ENCODE data around the gene DRC7.
"Not testable (repeated sequence)": the region's sequence is repeated elsewhere in the genome, so short reads cannot be mapped to it uniquely, and the experiment has no call there.

DRC7 gene

DNA sequence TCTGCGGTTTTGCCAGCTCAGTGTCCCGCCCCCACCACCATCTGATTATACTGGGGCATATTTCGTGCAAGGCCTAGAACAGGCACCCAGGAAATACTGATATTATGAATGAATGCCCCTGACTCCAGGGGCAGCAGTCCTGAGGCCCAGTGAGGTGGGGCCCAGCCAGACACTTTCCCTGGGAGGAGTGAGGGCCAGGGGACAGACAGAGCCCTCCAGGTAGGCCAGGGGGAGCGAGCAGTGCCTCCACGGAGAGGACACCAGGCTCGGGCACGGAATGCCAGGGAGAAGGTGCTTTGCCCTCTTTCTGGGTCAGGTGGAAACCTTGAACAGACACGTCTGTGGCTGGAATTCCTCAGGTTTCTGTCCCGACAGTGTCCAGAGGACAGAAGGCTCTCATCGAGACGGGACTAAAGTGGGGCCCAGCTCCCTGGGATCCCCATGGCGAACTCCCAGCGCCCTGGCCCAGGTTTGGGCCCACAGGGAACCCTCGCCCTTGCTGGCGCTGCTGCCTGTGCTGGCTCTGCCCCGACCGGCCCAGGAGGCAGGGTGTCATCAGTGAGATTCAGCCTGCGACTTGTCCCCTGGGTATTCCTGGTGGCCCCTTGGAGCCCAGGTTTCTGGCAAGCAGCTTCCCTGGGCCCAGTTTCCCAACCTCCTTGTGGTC is 45.3 kb downstream of the DRC7 start:
- DNase-seq = no peak

DNA sequence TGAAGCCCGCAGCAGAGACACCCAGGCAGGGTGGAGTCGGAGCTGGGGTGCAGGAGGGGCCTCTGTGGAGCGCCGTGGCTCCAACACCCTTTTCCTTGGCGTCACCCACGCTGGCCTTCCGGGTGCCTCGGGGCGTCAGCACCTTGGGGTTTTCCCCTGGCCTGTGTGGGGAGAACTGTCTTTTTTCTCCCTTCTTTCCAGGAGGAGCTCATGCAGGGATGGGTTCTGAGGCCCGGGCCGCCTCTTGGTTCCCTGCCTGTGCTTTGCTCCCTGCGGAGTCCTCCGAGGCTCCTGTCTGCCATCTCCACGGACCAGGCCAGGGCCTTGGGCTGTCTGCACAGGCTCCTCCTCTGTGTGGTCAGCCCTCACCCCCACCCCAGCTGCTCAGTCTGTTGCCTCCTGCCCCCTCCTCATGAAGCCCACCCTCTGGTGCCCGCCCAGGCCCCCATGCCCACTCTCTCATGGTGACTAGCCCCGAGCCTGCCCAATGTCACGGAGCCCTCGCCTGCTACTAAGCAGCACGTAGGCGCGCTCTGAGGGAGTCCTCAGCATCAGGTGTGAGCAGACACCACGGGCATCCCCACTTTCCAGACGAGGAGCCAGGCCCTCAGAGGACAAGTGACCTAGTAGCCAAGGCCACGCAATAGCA is 45.9 kb downstream of the DRC7 start:
- no peak for DNase-seq

DNA sequence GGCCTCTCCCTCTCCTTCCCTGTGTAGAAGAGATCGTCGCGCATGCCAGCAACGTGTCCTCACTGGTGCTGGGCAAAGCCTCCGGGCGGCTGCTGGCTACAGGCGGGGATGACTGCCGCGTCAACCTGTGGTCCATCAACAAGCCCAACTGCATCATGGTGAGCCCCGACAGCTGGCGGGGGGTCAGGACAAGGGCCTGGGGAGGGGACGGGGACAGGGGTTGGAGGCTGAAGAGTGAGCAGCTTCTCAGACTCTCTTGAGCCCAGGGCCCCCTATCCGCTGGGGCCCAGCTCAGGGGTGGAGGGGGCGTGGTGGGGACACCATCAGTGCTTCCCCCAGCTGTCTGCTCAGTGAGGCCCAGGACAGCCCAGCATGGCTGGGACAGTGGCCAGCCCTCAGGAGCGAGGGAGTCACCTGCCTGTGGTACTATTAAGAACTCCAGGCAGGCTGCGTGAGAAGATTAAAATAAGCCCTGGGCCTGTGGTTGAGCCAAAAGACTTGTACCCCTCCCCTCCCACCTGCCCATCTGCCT is 47.1 kb downstream of the DRC7 start:
- DNase-seq = peak; percentile 61

- DNase-seq = no peak
Measured at GRCh38 chr16:57742543-57742942, 47.9 kb downstream of the DRC7 start.

GRCh38 chr16:57743458-57743857 is 48.9 kb downstream of the DRC7 start:
- no peak for DNase-seq

- DNase-seq = no peak
Measured at GRCh38 chr16:57743886-57744641, 49.5 kb downstream of the DRC7 start.

DNA sequence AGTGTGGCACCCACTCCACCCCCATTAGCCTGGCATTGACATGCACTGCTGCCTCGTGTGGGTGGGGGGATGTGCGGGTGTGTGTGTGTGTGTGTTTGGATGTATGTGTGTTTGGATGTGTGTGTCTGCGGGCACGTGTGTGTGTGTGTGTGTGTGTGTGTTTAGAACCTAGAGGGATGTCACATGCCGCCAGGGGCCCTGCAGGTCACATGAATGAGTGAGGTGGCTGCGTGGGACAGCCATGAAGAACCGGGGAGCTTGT is 50.0 kb downstream of the DRC7 start:
- no peak for DNase-seq

DNA sequence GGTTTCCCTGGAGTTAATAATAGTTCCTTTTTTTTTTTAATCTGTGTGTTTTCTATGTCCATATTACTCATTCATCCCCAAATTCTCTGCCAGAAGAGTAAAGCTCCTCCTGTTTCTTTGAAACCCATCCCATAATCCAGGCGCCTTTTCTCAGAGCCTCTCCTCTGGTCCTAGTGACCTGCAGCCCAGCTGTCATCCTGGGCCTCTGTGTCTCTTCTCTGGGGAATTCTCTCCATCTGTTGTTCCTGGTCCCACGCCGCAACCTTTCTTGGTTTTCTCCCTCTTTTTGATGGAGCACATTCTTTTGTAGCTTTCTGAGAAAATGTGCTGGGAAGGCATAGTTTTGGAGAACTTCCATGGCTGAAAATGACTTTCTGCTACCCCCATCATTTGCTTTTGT is 51.2 kb downstream of the DRC7 start:
- peak; percentile 51 for DNase-seq

DNA sequence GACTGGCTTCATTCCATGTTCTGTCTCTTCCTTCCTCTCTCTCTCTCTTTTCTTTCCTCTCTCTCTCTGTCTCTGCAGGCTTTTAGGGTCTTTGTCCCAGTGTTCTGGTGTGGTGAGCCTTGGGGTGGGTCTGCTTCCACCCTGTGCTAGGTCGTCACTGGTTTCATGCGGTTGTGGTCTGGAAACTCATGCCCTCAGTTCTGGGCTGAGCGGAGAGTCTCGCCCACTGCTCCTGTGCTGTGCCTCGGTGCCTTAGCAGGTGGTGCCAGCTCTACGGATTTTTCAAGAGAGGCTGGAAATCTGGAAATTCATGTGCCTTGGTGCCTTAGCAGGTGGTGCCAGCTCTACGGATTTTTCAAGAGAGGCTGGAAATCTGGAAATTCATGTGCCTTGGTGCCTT is 51.7 kb downstream of the DRC7 start:
- not testable (repeated sequence) for DNase-seq

GRCh38 chr16:57747091-57747490 is 52.5 kb downstream of the DRC7 start:
- no peak for DNase-seq

DNA sequence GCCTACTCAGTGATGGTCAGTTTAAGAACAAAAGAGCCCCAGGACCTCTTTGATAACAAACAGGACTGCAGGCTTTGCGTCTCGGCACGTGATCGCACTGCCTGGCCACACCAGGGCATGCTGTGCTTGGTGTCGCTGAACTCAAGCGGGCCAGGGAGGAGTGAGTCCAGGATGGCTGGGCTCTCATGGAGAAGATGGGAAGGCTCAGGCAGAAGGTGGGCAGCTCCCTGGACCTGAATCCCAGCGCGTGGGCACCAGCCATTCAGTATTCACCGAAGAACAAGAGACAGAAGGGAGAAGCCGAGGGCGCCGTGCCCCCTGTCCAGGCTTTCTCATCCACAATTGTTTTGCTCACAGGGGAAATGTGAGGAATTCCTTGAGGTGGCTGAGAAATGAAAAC is 52.9 kb downstream of the DRC7 start:
- DNase-seq = no peak

DNA sequence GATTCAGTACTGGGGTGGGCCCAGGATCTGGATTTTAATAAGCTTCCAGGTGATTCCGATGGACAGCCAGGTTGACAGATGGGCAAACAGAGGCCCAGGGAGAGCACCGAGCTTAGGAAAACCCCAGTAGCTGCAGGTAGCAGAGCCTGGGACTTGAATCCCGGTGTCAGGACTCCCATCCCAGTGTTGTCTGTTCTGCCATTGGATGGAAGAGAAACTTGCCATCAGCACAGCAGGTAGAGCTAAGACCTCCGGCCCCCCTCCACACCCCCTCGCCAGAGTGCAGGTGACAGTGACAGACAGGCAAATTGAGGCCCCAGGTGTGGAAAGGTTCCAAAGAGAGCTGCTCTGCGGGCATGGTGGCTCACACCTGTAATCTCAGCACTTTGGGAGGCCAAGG is 53.4 kb downstream of the DRC7 start:
- no peak for DNase-seq

GRCh38 chr16:57748596-57748995 is 54.0 kb downstream of the DRC7 start:
- DNase-seq = no peak

- no peak for DNase-seq
Measured at GRCh38 chr16:57749101-57749692, 54.6 kb downstream of the DRC7 start.

GRCh38 chr16:57749856-57750452 is 55.3 kb downstream of the DRC7 start:
- DNase-seq = no peak

DNA sequence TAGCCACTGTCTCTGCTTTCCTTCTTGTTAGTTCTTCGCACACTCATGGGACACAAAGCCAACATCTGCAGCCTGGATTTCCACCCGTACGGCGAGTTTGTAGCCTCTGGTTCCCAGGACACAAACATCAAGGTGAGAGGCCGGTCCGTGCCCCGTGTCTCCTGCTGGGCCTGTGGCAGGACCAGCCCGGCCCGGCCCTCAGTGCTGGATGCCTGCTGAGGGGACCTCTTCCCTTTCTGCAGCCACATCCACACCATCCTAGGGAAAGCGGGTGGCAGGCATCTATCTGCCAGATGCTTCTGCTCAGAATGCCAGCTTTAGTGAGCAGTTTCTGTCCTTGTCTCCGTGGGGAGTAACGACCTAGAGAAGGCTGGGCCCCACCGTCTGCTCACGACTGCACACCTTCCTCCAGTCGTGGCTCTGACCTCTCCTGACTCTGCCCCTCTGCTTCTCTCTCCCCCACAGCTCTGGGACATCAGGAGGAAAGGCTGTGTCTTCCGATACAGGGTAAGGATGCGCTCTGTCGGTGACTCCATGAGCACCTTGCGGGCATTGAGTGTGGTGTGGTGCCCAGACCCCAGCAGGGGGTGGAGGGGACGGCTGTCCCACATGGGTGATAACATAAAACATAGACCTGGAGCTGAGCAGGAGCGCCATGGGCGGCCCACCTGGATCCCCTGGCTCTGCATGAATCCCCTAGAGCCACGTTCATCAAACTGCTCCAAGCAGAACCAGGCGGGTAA is 56.4 kb downstream of the DRC7 start:
- no peak for DNase-seq

DNA sequence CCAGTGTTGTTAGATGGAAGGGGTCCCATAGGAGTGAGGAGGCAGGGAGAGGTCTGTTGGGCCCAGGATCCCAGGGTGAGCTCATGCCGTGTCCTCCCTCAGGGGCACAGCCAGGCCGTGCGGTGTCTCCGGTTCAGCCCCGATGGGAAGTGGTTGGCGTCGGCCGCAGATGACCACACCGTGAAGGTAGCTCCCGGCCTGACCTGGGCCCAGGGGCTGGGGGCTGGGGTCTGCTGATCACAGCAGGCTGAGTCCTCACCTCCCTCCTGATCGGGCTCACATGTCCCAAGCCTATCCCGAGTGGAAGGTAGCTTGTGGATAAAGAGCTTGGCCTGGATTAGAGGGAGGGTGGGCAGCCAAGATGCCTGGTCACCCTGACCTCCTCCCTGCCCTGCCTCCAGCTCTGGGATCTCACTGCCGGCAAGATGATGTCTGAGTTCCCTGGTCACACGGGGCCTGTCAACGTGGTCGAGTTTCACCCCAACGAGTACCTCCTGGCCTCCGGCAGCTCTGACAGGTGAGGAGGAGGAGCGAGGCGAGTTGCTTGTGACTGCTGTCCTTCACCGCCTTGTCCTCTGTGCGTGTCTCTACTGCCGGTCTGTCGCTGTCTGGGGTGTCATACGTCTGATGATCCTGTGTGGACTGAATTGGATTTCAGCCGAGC is 57.1 kb downstream of the DRC7 start:
- no peak for DNase-seq

DNA sequence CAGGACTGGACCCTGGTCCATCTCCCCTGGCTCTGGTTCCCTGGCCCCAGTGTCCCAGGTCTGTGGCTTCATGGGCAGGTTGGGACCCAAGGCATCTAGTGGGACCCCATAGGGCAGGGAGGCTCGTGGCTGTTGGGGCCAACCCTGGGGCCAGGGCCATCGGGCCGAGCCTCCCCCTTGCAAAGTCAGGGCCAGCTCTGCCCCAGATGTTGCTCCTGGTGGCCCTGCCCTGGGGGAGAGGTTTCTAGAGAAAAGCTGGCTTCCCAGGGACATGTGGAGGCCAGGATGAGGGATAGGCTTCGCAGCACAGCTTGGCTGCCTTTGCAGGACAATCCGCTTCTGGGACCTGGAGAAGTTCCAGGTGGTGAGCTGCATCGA is 57.6 kb downstream of the DRC7 start:
- DNase-seq = no peak

DNA sequence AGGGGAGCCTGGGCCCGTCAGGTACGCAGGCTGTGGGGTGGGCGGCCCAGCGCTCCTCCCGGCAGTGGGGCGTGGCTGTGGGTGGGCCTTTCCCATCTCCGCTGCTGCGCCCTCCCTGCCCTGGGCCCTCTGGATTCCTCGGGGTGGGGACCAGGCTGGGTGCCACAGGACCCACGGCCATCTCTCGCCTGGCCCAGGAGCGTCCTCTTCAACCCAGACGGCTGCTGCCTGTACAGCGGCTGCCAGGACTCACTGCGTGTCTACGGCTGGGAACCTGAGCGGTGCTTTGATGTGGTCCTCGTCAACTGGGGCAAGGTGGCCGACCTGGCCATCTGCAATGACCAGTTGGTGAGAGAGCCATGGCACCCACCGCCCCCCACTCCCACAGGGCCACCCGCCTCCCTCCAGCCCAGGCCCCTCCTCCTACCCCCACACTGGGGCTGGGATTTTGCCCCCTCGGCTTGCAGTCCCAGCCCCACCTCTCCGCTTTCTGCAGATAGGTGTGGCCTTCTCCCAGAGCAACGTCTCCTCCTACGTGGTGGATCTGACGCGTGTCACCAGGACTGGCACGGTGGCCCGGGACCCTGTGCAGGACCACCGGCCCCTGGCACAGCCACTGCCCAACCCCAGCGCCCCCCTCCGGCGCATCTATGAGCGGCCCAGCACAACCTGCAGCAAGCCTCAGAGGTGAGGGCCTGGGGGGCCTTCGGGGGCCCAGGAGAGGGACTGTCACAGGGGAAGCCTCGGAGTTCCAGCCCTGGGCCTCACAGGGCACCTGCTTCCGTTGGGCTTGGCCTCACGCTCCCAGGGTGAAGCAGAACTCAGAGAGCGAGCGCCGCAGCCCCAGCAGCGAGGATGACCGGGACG is 58.2 kb downstream of the DRC7 start:
- DNase-seq = no peak

DNA sequence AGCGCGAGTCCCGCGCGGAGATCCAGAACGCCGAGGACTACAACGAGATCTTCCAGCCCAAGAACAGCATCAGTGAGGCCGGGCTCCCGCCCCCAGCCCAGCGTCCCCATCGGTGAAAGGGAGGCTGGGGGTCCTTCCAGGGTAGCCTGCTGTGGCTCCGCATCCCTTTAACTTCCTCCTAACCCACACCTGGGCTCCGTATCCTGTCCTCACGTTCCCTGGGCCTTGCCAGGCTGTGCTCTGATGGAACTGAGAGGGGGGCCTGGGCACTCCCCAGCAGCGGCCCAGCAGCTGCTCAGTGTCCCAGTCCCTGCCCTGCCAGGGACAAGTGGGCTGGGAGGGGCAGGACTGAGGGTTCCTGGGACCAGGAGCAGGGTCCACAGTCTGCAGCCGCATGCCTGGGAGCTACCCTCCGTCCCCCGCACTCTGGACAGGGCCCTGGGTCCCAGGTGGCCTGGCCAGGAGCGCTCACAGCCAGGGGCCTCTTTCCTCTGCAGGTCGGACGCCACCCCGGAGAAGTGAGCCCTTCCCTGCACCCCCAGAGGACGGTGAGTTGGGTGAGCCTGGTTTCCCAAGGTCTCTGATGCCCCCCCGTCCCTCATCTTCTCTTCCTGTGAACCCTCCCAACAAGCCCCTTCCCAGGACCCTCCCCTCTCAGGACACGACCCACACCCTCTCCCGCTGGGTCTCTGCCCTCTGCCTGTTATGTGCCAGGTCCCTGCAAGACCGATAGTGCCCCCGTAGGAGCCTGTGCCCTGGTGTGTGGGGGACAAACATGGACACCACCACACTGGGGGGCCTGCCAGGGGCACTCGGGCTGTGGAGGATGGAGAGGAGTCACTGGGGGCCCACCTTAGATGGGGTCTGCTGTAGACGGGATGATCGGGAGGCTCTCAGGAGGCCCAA is 59.1 kb downstream of the DRC7 start:
- no peak for DNase-seq
